Measurements from ENCODE around the gene MYO7B. TPM values are rescaled to one million over a fixed set of nuclear protein-coding genes. Genes with fewer than 3 reads are reported as not detected.

Gene MYO7B
- total RNA-seq, 1 donor = under 0.01 TPM

- H3K79me2 ChIP-seq (ENCODE audit: insufficient read depth, low read length) = no peaks in the 10 kb centered on the region
- no peak overlapping the region for H2AFZ ChIP-seq (ENCODE audit: low read length)
- TF ChIP-seq, protein P1, sequence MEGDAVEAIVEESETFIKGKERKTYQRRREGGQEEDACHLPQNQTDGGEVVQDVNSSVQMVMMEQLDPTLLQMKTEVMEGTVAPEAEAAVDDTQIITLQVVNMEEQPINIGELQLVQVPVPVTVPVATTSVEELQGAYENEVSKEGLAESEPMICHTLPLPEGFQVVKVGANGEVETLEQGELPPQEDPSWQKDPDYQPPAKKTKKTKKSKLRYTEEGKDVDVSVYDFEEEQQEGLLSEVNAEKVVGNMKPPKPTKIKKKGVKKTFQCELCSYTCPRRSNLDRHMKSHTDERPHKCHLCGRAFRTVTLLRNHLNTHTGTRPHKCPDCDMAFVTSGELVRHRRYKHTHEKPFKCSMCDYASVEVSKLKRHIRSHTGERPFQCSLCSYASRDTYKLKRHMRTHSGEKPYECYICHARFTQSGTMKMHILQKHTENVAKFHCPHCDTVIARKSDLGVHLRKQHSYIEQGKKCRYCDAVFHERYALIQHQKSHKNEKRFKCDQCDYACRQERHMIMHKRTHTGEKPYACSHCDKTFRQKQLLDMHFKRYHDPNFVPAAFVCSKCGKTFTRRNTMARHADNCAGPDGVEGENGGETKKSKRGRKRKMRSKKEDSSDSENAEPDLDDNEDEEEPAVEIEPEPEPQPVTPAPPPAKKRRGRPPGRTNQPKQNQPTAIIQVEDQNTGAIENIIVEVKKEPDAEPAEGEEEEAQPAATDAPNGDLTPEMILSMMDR (IDR thresholded peaks at IDR 0.05; ENCODE audit: extremely low read depth, low read depth, low read length) = no peak
- H3K27ac ChIP-seq (ENCODE audit: low read depth, low read length) = no peak overlapping the region
- H3K4me1 ChIP-seq (ENCODE audit: insufficient read depth, low read length) = peaks cover 5% of the 10 kb centered on the region
- no peak overlapping the region for H3K4me3 ChIP-seq (ENCODE audit: insufficient read depth, low read length)
- H3K36me3 ChIP-seq (ENCODE audit: insufficient read depth, low read length) = no peaks in the 10 kb centered on the region
- H3K4me2 ChIP-seq (ENCODE audit: insufficient read depth, low read length) = no peak overlapping the region
- H3K9me3 ChIP-seq (ENCODE audit: low read depth, low read length) = no peaks in the 10 kb centered on the region
- no peaks in the 10 kb centered on the region for H4K20me1 ChIP-seq (ENCODE audit: insufficient read depth, low read length)
- H3K27me3 ChIP-seq (ENCODE audit: insufficient read depth, low read length) = no peaks in the 10 kb centered on the region
- DNase-seq (ENCODE audit: insufficient read length, low spot score, missing footprints) = peak; percentile 69
These were observed 85.4 kb downstream of the MYO7B start for GRCh38 chr2:127620866-127621265.

GRCh38 chr2:127621981-127622431 is 86.5 kb downstream of the MYO7B start:
- Histone ChIP-seq H3K4me3 (ENCODE audit: insufficient read depth, low read length) (no peak overlapping the region), H3K4me1 (ENCODE audit: insufficient read depth, low read length) (peaks cover 5% of the 10 kb centered on the region)
- DNase-seq (ENCODE audit: insufficient read length, low spot score, missing footprints) = peak; percentile 76

GRCh38 chr2:127622561-127623387 is 87.3 kb downstream of the MYO7B start:
- no peaks in the 10 kb centered on the region for H3K36me3 ChIP-seq (ENCODE audit: insufficient read depth, low read length)
- H4K20me1 ChIP-seq (ENCODE audit: insufficient read depth, low read length) = no peaks in the 10 kb centered on the region
- no peak overlapping the region for H3K4me3 ChIP-seq (ENCODE audit: insufficient read depth, low read length)
- H3K79me2 ChIP-seq (ENCODE audit: insufficient read depth, low read length) = no peaks in the 10 kb centered on the region
- H3K27ac ChIP-seq (ENCODE audit: low read depth, low read length) = no peak overlapping the region
- peak; percentile 86 for DNase-seq (ENCODE audit: insufficient read length, low spot score, missing footprints)
- no peak overlapping the region for H3K4me2 ChIP-seq (ENCODE audit: insufficient read depth, low read length)
- peaks cover 5% of the 10 kb centered on the region for H3K4me1 ChIP-seq (ENCODE audit: insufficient read depth, low read length)
- H3K27me3 ChIP-seq (ENCODE audit: insufficient read depth, low read length) = no peaks in the 10 kb centered on the region
- TF ChIP-seq, protein P1 (IDR thresholded peaks at IDR 0.05; ENCODE audit: extremely low read depth, low read depth, low read length) = no peak
- no peak overlapping the region for H2AFZ ChIP-seq (ENCODE audit: low read length)
- H3K9me3 ChIP-seq (ENCODE audit: low read depth, low read length) = no peaks in the 10 kb centered on the region

More at GRCh38 chr2:127621981-127622431, 86.5 kb downstream of the MYO7B start:
- no peak overlapping the region for H3K4me2 ChIP-seq (ENCODE audit: insufficient read depth, low read length)
- H3K36me3 ChIP-seq (ENCODE audit: insufficient read depth, low read length) = no peaks in the 10 kb centered on the region
- H2AFZ ChIP-seq (ENCODE audit: low read length) = no peak overlapping the region
- H4K20me1 ChIP-seq (ENCODE audit: insufficient read depth, low read length) = no peaks in the 10 kb centered on the region
- H3K9me3 ChIP-seq (ENCODE audit: low read depth, low read length) = no peaks in the 10 kb centered on the region
- TF ChIP-seq, protein P1 (IDR thresholded peaks at IDR 0.05; ENCODE audit: extremely low read depth, low read depth, low read length) = no peak
- no peak overlapping the region for H3K27ac ChIP-seq (ENCODE audit: low read depth, low read length)
- no peaks in the 10 kb centered on the region for H3K27me3 ChIP-seq (ENCODE audit: insufficient read depth, low read length)
- no peaks in the 10 kb centered on the region for H3K79me2 ChIP-seq (ENCODE audit: insufficient read depth, low read length)
